Peyer's patch (tissue), 4 donors: ENCODE data around the gene CYP4F22.

Experiments used
- CTCF ChIP-seq, 6 experiments: fragments of 450-650 bp in 4 of 6; fragments of 200-600 bp in 2 of 6; sonication (generic) in 1 of 6; IDR thresholded peaks; one replicate each; pipeline ENCODE4 v1.5.1; 2017 to 2019; ENCODE audit warnings: antibody characterized with exemption in 6 of 6, mild to moderate bottlenecking in 3 of 6, moderate library complexity in 1 of 6
- POLR2A ChIP-seq, 2 donors: fragments of 450-650 bp; IDR thresholded peaks; one replicate each; pipeline ENCODE4 v1.5.1; 2017; ENCODE audit warnings: antibody characterized with exemption in 2 of 2, mild to moderate bottlenecking in 2 of 2, moderate library complexity in 2 of 2

- TF ChIP-seq CTCF (IDR thresholded peaks at IDR 0.05) = peak; percentile 73 to 92 (median 86)
- no peak for TF ChIP-seq POLR2A (IDR thresholded peaks at IDR 0.05)
These were observed 47.7 kb downstream of the CYP4F22 start for GRCh38 chr19:15555759-15556633.
